Upper lobe of left lung (tissue), 4 donors: Measurements from ENCODE around the gene ANKS1A.

ENCODE experiments used
- POLR2A ChIP-seq, 4 donors: fragments of 450-650 bp; IDR thresholded peaks; one replicate each; pipeline ENCODE4 v1.5.1; 2016 to 2017; ENCODE audit warnings: antibody characterized with exemption in 4 of 4, mild to moderate bottlenecking in 2 of 4
- POLR2AphosphoS5 ChIP-seq, 2 donors: sonication (generic); formaldehyde crosslinking; IDR thresholded peaks; one replicate each; pipeline ENCODE4 v1.5.1; 2017; ENCODE audit warnings: antibody characterized with exemption in 2 of 2
- TF ChIP-seq, protein P1 (sequence below), 6 experiments: fragments of 450-650 bp in 4 of 6; fragments of 200-600 bp in 2 of 6; sonication (generic) in 2 of 6; IDR thresholded peaks; one replicate each; pipeline ENCODE4 v1.5.1; 2016 to 2019; ENCODE audit warnings: antibody characterized with exemption in 6 of 6

DNA sequence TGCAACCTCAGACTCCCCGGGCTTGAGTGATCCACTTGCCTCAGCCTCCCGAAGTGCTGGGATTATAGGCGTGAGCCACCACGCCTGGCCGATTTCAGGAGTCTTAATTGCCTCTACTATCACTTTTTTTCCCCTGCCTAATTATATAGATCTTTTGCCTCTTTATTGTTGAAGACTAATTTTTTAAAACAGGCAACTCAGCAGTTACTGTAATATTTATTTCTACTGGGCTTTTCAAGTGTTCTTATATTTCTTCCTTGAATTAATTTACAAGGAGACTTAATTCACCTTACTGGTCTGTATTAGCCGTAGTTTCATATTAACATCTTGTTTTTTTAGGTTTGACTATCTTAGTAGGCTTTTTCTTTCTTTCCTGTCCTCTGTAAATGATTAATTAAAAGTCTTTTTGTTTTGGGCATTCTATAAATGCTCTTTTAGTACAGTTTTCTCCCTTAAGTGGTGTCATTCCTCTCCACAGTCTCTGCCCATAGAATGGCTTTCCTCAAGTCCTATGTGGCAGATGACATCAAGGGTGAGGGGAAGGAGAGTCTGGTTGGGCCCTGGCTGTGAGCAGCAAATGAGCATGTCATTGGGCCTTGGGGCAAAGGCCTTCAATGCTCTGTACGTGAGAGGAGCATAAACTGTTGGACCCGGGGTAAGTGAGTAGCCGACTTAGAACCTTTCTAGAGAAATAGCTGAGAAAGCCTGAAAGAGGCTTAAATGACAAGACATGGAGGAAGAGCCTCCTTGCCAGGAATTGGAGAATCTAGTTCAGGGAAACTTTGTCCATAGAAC is 36.0 kb downstream of the ANKS1A start:
- TF ChIP-seq POLR2A (IDR thresholded peaks at IDR 0.05) (no peak), POLR2AphosphoS5 (IDR thresholded peaks at IDR 0.05) (no peak)
- TF ChIP-seq, protein P1, sequence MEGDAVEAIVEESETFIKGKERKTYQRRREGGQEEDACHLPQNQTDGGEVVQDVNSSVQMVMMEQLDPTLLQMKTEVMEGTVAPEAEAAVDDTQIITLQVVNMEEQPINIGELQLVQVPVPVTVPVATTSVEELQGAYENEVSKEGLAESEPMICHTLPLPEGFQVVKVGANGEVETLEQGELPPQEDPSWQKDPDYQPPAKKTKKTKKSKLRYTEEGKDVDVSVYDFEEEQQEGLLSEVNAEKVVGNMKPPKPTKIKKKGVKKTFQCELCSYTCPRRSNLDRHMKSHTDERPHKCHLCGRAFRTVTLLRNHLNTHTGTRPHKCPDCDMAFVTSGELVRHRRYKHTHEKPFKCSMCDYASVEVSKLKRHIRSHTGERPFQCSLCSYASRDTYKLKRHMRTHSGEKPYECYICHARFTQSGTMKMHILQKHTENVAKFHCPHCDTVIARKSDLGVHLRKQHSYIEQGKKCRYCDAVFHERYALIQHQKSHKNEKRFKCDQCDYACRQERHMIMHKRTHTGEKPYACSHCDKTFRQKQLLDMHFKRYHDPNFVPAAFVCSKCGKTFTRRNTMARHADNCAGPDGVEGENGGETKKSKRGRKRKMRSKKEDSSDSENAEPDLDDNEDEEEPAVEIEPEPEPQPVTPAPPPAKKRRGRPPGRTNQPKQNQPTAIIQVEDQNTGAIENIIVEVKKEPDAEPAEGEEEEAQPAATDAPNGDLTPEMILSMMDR (IDR thresholded peaks at IDR 0.05): no peak
